GM23338 (cell line): ENCODE data around the gene INHBC.
A peak's percentile ranks its signal among the peaks of the same experiment; 100 is the strongest.

Experiments used
- CREB1 ChIP-seq: fragments of 250-450 bp; sonication (Bioruptor Pico); IDR thresholded peaks from 2 replicates; pipeline ENCODE4 v1.5.0; 2020; ENCODE audit warnings: low read depth, mild to moderate bottlenecking, moderate library complexity
- CTCF ChIP-seq, 2 experiments: fragments of 200-600 bp in 1 of 2; sonication (generic) in 1 of 2; conservative IDR thresholded peaks; 2 replicates each; pipeline versions ENCODE4 v1.5.1 to v1.6.1; 2016 to 2017; ENCODE audit warnings: antibody characterized with exemption in 2 of 2, low read depth in 2 of 2, mild to moderate bottlenecking in 2 of 2, moderate library complexity in 1 of 2
- ETS1 ChIP-seq: IDR thresholded peaks from 2 replicates; pipeline ENCODE4 v1.6.1; 2016; ENCODE audit warnings: antibody characterized with exemption
- EZH2 ChIP-seq: fragments of 200-600 bp; sonication (generic); IDR thresholded peaks from one replicate; pipeline ENCODE4 v1.8.0; 2017; ENCODE audit warnings: antibody characterized with exemption, mild to moderate bottlenecking, low read depth; ENCODE audit not compliant: unreplicated experiment
- EZH2phosphoT487 ChIP-seq: fragments of 200-600 bp; sonication (generic); IDR thresholded peaks from one replicate; pipeline ENCODE4 v1.8.1; 2018; ENCODE audit warnings: antibody characterized with exemption; ENCODE audit not compliant: unreplicated experiment
- JUNB ChIP-seq: IDR thresholded peaks from one replicate; pipeline ENCODE4 v1.6.1; 2016; ENCODE audit warnings: antibody characterized with exemption; ENCODE audit not compliant: unreplicated experiment
- POLR2AphosphoS5 ChIP-seq: IDR thresholded peaks from 2 replicates; pipeline ENCODE4 v1.6.1; 2016; ENCODE audit warnings: antibody characterized with exemption, low read depth
- STAT1 ChIP-seq: IDR thresholded peaks from one replicate; pipeline ENCODE4 v1.6.1; 2016; ENCODE audit warnings: antibody characterized with exemption; ENCODE audit not compliant: unreplicated experiment
- ZNF114 ChIP-seq: fragments of 250-450 bp; sonication (Bioruptor Pico); IDR thresholded peaks from 2 replicates; pipeline ENCODE4 v1.5.0; 2020; ENCODE audit warnings: mild to moderate bottlenecking, moderate library complexity

DNA sequence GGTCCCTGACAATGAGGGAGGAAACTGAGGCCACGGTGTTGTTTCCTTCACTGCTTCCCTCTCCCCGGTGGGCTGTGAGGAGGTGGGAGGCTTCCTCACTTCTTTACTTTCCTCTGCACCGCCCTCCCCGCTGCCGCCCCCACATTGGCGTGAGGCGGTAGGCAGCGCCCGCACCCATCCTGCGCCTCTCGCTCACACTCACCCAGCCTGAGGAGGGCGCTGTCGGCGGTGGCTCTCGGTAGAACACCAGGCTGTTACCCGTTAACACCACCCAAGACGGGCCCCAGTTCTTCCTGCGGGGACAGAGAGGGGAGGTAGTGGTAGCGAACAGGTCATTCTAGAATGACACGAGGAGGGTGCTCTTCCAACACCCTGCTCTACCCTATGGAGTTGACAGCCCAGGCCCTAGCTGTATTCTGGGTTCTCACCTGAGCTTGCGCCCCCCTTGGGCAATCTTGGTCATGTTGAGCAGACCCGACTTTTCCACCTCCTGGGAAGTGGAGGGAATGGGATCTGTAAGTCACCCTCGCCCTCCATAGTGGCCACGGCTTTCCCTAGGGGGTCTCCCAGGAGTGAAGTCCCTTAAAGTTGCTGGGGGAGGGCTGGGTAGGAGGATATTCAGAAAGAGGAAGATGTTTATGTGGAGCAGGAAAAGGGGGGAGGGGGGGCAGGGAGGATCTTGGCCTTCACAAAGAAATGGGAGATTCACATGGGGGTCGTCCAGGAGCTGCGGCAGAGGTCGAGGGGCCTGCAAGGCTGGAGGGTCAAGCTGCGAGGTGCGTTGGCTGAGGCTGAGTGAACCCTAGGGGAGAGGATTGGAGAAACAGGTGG is 41.8 kb downstream of the INHBC start:
- peak; percentile 81 to 89 for TF ChIP-seq CTCF (conservative IDR thresholded peaks at IDR 0.05; ENCODE audit: low read depth in 2 of 2)
- no peak for TF ChIP-seq CREB1
- TF ChIP-seq EZH2: no peak
- TF ChIP-seq POLR2AphosphoS5: no peak
- no peak for TF ChIP-seq EZH2phosphoT487
- TF ChIP-seq ZNF114 (CRISPR knock-in tag): no peak
- TF ChIP-seq ETS1: no peak
- TF ChIP-seq JUNB: no peak
- TF ChIP-seq STAT1: no peak
